Spleen (tissue), 7 donors: Measurements from ENCODE around the gene ABCA7.

ENCODE experiments used
- CTCF ChIP-seq, 11 experiments: fragments of 200-600 bp in 7 of 11; fragments of 450-650 bp in 4 of 11; sonication (generic) in 4 of 11; IDR thresholded peaks in 8 of 11; conservative IDR thresholded peaks in 3 of 11; 1 replicate in 7 of 11; 2 replicates in 4 of 11; pipeline versions ENCODE4 v1.4.0 to v1.8.0; 2016 to 2021; ENCODE audit warnings: antibody characterized with exemption in 11 of 11, inconsistent platforms in 4 of 11, mild to moderate bottlenecking in 1 of 11
- POLR2A ChIP-seq, 3 donors: fragments of 450-650 bp; IDR thresholded peaks; one replicate each; pipeline ENCODE4 v1.5.1; 2017; ENCODE audit warnings: antibody characterized with exemption in 3 of 3, mild to moderate bottlenecking in 1 of 3
- donor health status: DM: no; HTN: no; CAD: no; lungs with moderate emphysema.
- donor health status: DM: no; HTN: no; CAD: no.
- donor health status: DM: no; HTN: no; CAD: no.

GRCh38 chr19:1101337-1101698 is 61.4 kb downstream of the ABCA7 start:
- TF ChIP-seq CTCF (IDR thresholded peaks at IDR 0.05 in 8 of 11, conservative IDR thresholded peaks at IDR 0.05 in 3 of 11) (no peak), POLR2A (IDR thresholded peaks at IDR 0.05) (no peak)
